ENCODE data around the gene ITGB3BP. TPM values are rescaled to one million over a fixed set of nuclear protein-coding genes. Genes with fewer than 3 reads are reported as not detected.
"Not testable (repeated sequence)": the region's sequence is repeated elsewhere in the genome, so short reads cannot be mapped to it uniquely, and the experiment has no call there.

ITGB3BP gene
- polyA plus RNA-seq, 2 of the 4 experiments (the other 2 are of a cell fraction) = 31.6 to 45.8 TPM

DNA sequence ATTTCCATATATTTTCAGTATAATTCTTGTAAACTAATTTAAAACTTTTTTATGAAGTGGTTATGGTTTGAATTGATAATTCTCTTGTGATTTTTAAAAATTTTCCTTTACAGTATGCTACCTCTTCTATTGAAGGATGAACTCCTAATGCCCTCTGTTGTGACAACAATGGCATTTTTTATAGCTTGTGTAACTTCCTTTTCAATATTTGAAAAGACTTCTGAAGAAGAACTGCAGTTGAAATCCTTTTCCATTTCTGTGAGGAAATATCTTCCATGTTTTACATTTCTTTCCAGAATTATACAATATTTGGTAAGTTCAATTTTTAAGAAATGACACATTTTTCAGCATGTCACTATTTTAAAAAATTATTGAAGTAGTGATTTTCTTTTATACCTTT, 94.2 kb downstream of the ITGB3BP start:
- Histone ChIP-seq H3K4me3 (no peak overlapping the region), H3K4me2 (no peak overlapping the region), H3K9me3 (0 out of 3 replicates have a peak, but pooled peaks cover 9% of the 10 kb centered on the region), H3K4me1 (no peaks in the 10 kb centered on the region), H3K27ac (no peak overlapping the region)
- ChIA-PET POLR2A (no interaction called here), CTCF (no interaction called here)
- DNase-seq (ENCODE audit: low read depth in 1 of 2, low spot score in 1 of 2) (no peak), ATAC-seq (no peak), FAIRE-seq (no peak)
- no peak for TF ChIP-seq HEYL (CRISPR knock-in tag; IDR thresholded peaks at IDR 0.05)
- TF ChIP-seq GATA3 (IDR thresholded peaks at IDR 0.05; ENCODE audit: borderline replicate concordance) = no peak
- no peak for TF ChIP-seq CHD4 (IDR thresholded peaks at IDR 0.05; ENCODE audit: borderline replicate concordance)
- no peak for TF ChIP-seq EHMT2 (IDR thresholded peaks at IDR 0.05; ENCODE audit: low read depth)
- TF ChIP-seq USF2 (IDR thresholded peaks at IDR 0.05) = no peak
- no peak for TF ChIP-seq BHLHE40 (IDR thresholded peaks at IDR 0.05; ENCODE audit: low read depth, low read length)
- TF ChIP-seq CHD2 (IDR thresholded peaks at IDR 0.05; ENCODE audit: low read length, partially characterized antibody) = no peak

DNA sequence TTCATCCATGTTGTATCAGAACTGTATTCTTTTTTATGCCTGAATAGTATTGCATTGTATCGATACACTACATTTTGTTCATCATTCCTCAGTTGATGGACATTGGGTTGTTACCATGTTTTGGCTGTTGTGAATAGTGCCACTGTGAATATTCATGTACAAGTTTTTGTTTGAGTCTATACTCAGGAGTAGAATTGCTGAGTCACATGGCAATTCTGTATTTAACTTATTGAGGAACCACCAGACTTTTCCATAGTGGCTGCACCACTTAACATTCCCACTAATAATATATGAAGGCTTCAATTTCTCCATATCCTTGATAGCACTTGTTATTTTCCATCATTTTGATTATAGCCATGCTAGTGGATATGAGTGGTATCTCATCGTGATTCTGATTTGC, 99.4 kb downstream of the ITGB3BP start:
- Histone ChIP-seq H3K9me3 (no peaks in the 10 kb centered on the region), H3K4me1 (no peaks in the 10 kb centered on the region), H3K4me2 (no peak overlapping the region), H3K4me3 (no peak overlapping the region), H3K27ac (no peak overlapping the region)
- TF ChIP-seq MAZ (IDR thresholded peaks at IDR 0.05; ENCODE audit: borderline replicate concordance, low read depth, low read length) (no peak), MAFK (IDR thresholded peaks at IDR 0.05; ENCODE audit: partially characterized antibody) (peak; percentile 19), NFE2L2 (conservative IDR thresholded peaks at IDR 0.05; ENCODE audit: low read length) (no peak), USF2 (IDR thresholded peaks at IDR 0.05) (no peak), ZNF302 (CRISPR knock-in tag; IDR thresholded peaks at IDR 0.05) (no peak)
- ChIA-PET POLR2A (no interaction called here), CTCF (no interaction called here)
- WGBS (ENCODE audit: missing lambda C conversion rate) = 95% methylated on average over 2 of the region's 2 CpGs
- ATAC-seq = no peak
- no peak for FAIRE-seq
- DNase-seq (ENCODE audit: low read depth in 1 of 2, low spot score in 1 of 2) = no peak

DNA sequence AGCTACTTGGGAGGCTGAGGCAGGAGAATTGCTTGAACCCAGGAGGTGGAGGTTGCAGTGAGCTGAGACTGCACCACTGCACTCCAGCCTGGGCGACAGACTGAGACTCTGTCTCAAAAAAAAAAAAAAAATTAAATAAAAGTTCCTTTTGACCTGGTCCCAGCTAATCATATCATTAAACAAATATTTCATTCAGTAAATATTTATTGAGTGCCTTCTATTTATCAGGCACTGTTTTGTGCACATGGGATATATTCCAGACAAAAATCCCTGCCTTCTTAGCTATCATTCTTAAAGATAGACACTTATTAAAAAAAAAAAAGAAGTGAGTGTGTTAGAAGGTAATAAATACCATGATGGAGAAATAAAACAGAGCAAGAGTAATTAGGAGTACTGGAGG, 102.3 kb downstream of the ITGB3BP start:
- H3K4me1 ChIP-seq; DNase-seq (ENCODE audit: low read depth in 1 of 2, low spot score in 1 of 2); H3K9me3 ChIP-seq; H3K4me2 ChIP-seq; ATAC-seq; FAIRE-seq; H3K27ac ChIP-seq; H3K4me3 ChIP-seq: not testable (repeated sequence)
- 94% methylated on average over 1 of the region's 1 CpG for WGBS (ENCODE audit: missing lambda C conversion rate)
- ChIA-PET CTCF (interaction anchor here (0.7 kb wide), 1 partner anchor 369 kb away, joined by 3 read pairs; no protein-coding TSS in a partner anchor), POLR2A (interaction anchor here (0.7 kb wide), 1 partner anchor 117 kb away, joined by 4 read pairs; no protein-coding TSS in a partner anchor)

DNA sequence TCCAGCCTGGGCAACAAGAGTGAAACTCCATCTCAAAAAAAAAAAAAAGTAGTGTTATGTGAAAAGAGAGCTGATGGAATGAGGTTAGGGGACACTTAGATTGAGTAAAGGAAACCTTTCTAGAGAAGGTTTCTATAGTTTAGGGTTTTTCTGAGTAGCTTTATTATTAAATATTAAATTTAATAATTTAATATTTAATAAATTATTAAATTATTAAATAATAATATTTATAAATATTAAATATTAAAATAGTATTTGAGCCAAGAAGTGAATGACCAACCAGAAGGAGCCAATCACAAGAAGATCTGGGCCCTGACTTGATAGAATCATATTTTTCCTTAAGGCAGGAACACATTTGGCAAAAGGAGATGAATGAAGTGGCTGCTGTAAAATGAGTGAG, 104.9 kb downstream of the ITGB3BP start:
- ChIA-PET POLR2A (no interaction called here), CTCF (no interaction called here)
- Histone ChIP-seq H3K9me3 (no peaks in the 10 kb centered on the region), H3K4me2 (no peak overlapping the region), H3K4me1 (no peaks in the 10 kb centered on the region), H3K27ac (no peak overlapping the region), H3K4me3 (no peak overlapping the region)
- FAIRE-seq (no peak), ATAC-seq (no peak), DNase-seq (ENCODE audit: low read depth in 1 of 2, low spot score in 1 of 2) (no peak)
- TF ChIP-seq REST (IDR thresholded peaks at IDR 0.05) (no peak), ESRRA (IDR thresholded peaks at IDR 0.05; ENCODE audit: borderline replicate concordance, low read length) (no peak), PHF8 (IDR thresholded peaks at IDR 0.05; ENCODE audit: borderline replicate concordance, low read depth) (no peak), RAD21 (conservative IDR thresholded peaks at IDR 0.05 in 1 of 2, IDR thresholded peaks at IDR 0.05 in 1 of 2) (no peak), EP300 (IDR thresholded peaks at IDR 0.05) (no peak), RFX5 (IDR thresholded peaks at IDR 0.05) (no peak), MAFK (IDR thresholded peaks at IDR 0.05; ENCODE audit: partially characterized antibody) (no peak), TP53 (CRISPR knock-in tag; IDR thresholded peaks at IDR 0.05) (no peak), RARB (CRISPR knock-in tag; IDR thresholded peaks at IDR 0.05) (no peak), POLR2AphosphoS2 (conservative IDR thresholded peaks at IDR 0.05; ENCODE audit: low read length) (no peak), SREBF2 (IDR thresholded peaks at IDR 0.05) (no peak), CHD4 (IDR thresholded peaks at IDR 0.05; ENCODE audit: borderline replicate concordance) (no peak), POLR2A (IDR thresholded peaks at IDR 0.05; ENCODE audit: low read length) (no peak), TFCP2L1 (CRISPR knock-in tag; IDR thresholded peaks at IDR 0.05) (no peak), RCOR1 (IDR thresholded peaks at IDR 0.05; ENCODE audit: low read depth, low read length) (no peak)
- TF ChIP-seq, protein P1, sequence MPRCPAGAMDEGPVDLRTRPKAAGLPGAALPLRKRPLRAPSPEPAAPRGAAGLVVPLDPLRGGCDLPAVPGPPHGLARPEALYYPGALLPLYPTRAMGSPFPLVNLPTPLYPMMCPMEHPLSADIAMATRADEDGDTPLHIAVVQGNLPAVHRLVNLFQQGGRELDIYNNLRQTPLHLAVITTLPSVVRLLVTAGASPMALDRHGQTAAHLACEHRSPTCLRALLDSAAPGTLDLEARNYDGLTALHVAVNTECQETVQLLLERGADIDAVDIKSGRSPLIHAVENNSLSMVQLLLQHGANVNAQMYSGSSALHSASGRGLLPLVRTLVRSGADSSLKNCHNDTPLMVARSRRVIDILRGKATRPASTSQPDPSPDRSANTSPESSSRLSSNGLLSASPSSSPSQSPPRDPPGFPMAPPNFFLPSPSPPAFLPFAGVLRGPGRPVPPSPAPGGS (IDR thresholded peaks at IDR 0.05) = no peak
- TF ChIP-seq, protein P2, sequence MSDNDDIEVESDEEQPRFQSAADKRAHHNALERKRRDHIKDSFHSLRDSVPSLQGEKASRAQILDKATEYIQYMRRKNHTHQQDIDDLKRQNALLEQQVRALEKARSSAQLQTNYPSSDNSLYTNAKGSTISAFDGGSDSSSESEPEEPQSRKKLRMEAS (IDR thresholded peaks at IDR 0.05) = no peak
